Osteocyte (in vitro differentiated cells): Measurements from ENCODE around the gene TELO2. TPM values are rescaled to one million over a fixed set of nuclear protein-coding genes. Genes with fewer than 3 reads are reported as not detected.
A peak's percentile ranks its signal among the peaks of the same experiment; 100 is the strongest.

Source experiments
- DNase-seq: peaks from one replicate; pipeline ENCODE4 v3.0.0; 2021; ENCODE audit warnings: mixed read lengths; ENCODE audit not compliant: unreplicated experiment; ENCODE audit errors: extremely low spot score
- H3K27ac Mint-ChIP-seq: one replicate; pipeline ENCODE4 v1.8.0; 2021; ENCODE audit warnings: mild to moderate bottlenecking, mixed read lengths; ENCODE audit not compliant: unreplicated experiment
- H3K27me3 Mint-ChIP-seq: one replicate; pipeline ENCODE4 v1.8.0; 2021; ENCODE audit warnings: mixed read lengths; ENCODE audit not compliant: unreplicated experiment
- H3K36me3 Mint-ChIP-seq: one replicate; pipeline ENCODE4 v1.8.0; 2021; ENCODE audit warnings: mixed read lengths; ENCODE audit not compliant: unreplicated experiment
- H3K4me1 Mint-ChIP-seq: one replicate; pipeline ENCODE4 v1.8.0; 2021; ENCODE audit warnings: mixed read lengths; ENCODE audit not compliant: unreplicated experiment
- H3K4me3 Mint-ChIP-seq: one replicate; pipeline ENCODE4 v1.8.0; 2021; ENCODE audit warnings: mild to moderate bottlenecking, moderate library complexity, mixed read lengths; ENCODE audit not compliant: unreplicated experiment
- H3K9me3 Mint-ChIP-seq: one replicate; pipeline ENCODE4 v1.8.0; 2021; ENCODE audit warnings: mixed read lengths; ENCODE audit not compliant: unreplicated experiment
- CTCF ChIP-seq: fragments of 200-600 bp; sonication (generic); IDR thresholded peaks from 2 replicates; pipeline ENCODE4 v1.5.0; 2021; ENCODE audit warnings: antibody characterized with exemption, mild to moderate bottlenecking, moderate library complexity
- total RNA-seq: library from RNA; stranded (reverse); gene quantifications from 2 replicates; pipeline ENCODE4 v1.2.1, GENCODE V29; 2021

The TELO2 gene
- total RNA-seq, 1 donor from 2014 or later, result 37.8 TPM

- H3K27me3 Mint-ChIP-seq, result no peaks in the 10 kb centered on the region
- no peaks in the 10 kb centered on the region for H3K9me3 Mint-ChIP-seq
- no peaks in the 10 kb centered on the region for H3K4me1 Mint-ChIP-seq
- H3K36me3 Mint-ChIP-seq, result peaks cover 13% of the 10 kb centered on the region
- peak; percentile 83 for DNase-seq
- H3K4me3 Mint-ChIP-seq, result no peak overlapping the region
- TF ChIP-seq CTCF, result no peak
- H3K27ac Mint-ChIP-seq, result no peak overlapping the region
Observed at GRCh38 chr16:1500465-1501150, 7.4 kb downstream of the TELO2 start.

GRCh38 chr16:1501630-1502029 lies 8.5 kb downstream of the TELO2 start:
- DNase-seq, result no peak
- Mint-ChIP-seq H3K27me3 (no peaks in the 10 kb centered on the region), H3K4me1 (no peaks in the 10 kb centered on the region), H3K36me3 (peaks cover 13% of the 10 kb centered on the region), H3K9me3 (no peaks in the 10 kb centered on the region), H3K4me3 (no peak overlapping the region), H3K27ac (no peak overlapping the region)
- TF ChIP-seq CTCF, result no peak

- no peak overlapping the region for H3K27ac Mint-ChIP-seq
- H3K9me3 Mint-ChIP-seq, result no peaks in the 10 kb centered on the region
- H3K4me1 Mint-ChIP-seq, result no peaks in the 10 kb centered on the region
- no peak for TF ChIP-seq CTCF
- H3K27me3 Mint-ChIP-seq, result no peaks in the 10 kb centered on the region
- DNase-seq, result peak; percentile 83
- H3K4me3 Mint-ChIP-seq, result no peak overlapping the region
- peaks cover 14% of the 10 kb centered on the region for H3K36me3 Mint-ChIP-seq
Observed at GRCh38 chr16:1502092-1503004, 9.2 kb downstream of the TELO2 start.

GRCh38 chr16:1503110-1503955 lies 10.2 kb downstream of the TELO2 start:
- H3K27ac Mint-ChIP-seq, result no peak overlapping the region
- H3K4me1 Mint-ChIP-seq, result no peaks in the 10 kb centered on the region
- H3K4me3 Mint-ChIP-seq, result no peak overlapping the region
- DNase-seq, result no peak
- H3K36me3 Mint-ChIP-seq, result peaks cover 13% of the 10 kb centered on the region
- no peaks in the 10 kb centered on the region for H3K9me3 Mint-ChIP-seq
- no peak for TF ChIP-seq CTCF
- no peaks in the 10 kb centered on the region for H3K27me3 Mint-ChIP-seq
